Activated B cell treated with CpG ODN at 0.5 μM for 24 hours (primary cell): Measurements from ENCODE around the gene BCKDK. TPM values are rescaled to one million over a fixed set of nuclear protein-coding genes. Genes with fewer than 3 reads are reported as not detected.
"Not testable (repeated sequence)": the region's sequence is repeated elsewhere in the genome, so short reads cannot be mapped to it uniquely, and the experiment has no call there.

Source experiments
- ATAC-seq: fragments of 200-7000 bp; cut with Tn5 transposase; one replicate; pipeline ENCODE4 v1.10.0; 2021; ENCODE audit warnings: low read depth, mild to moderate bottlenecking, moderate library complexity
- CTCF ChIA-PET: fragments of 350-600 bp; sonication (Branson Sonifier 250); formaldehyde crosslinking; loops from one replicate; lab custom pipeline; 2021; ENCODE audit warnings: antibody characterized with exemption; lab: Charles Lee
- POLR2A ChIA-PET: fragments of 350-600 bp; sonication (Branson Sonifier 250); formaldehyde crosslinking; loops from one replicate; lab custom pipeline; 2021; ENCODE audit warnings: antibody characterized with exemption; lab: Charles Lee
- DNase-seq: peaks from one replicate; pipeline ENCODE4 v3.0.0; 2022
- H3K27ac Mint-ChIP-seq: one replicate; pipeline ENCODE4 v1.8.0; 2020; ENCODE audit warnings: mixed read lengths
- H3K27me3 Mint-ChIP-seq: one replicate; pipeline ENCODE4 v1.8.0; 2021; ENCODE audit warnings: mixed read lengths
- H3K36me3 Mint-ChIP-seq: one replicate; pipeline ENCODE4 v1.8.0; 2021; ENCODE audit warnings: low read depth, mixed read lengths
- H3K4me1 Mint-ChIP-seq: one replicate; pipeline ENCODE4 v1.8.0; 2021; ENCODE audit warnings: mixed read lengths
- H3K4me3 Mint-ChIP-seq: one replicate; pipeline ENCODE4 v1.8.0; 2020; ENCODE audit warnings: mild to moderate bottlenecking, mixed read lengths
- H3K9me3 Mint-ChIP-seq: one replicate; pipeline ENCODE4 v1.8.0; 2020; ENCODE audit warnings: mixed read lengths
- CTCF ChIP-seq: fragments of 200-600 bp; IDR thresholded peaks from one replicate; pipeline ENCODE4 v1.8.0; 2022; ENCODE audit warnings: antibody characterized with exemption, mild to moderate bottlenecking
- intact Hi-C: fragments of 100-400 bp; cut with micrococcal nuclease; formaldehyde crosslinking; loops from one replicate; pipeline ENCODE4 v1.15.1; 2024
- total RNA-seq: library from RNA; stranded (reverse); gene quantifications from 2 replicates; pipeline ENCODE4 v1.2.3, GENCODE V29; 2022

BCKDK gene
- total RNA-seq, 1 donor from 2014 or later: 27.3 TPM

GRCh38 chr16:31149894-31150890 lies 42.0 kb downstream of the BCKDK start, which contains the start of gene PRSS36:
Gene PRSS36, minus strand, starts transcription at chr16:31150066. Its CDS starts 31 bp downstream, at chr16:31150035.
- Mint-ChIP-seq H3K27me3 (peaks cover 12% of the 10 kb centered on the region), H3K4me3 (no peak within 1 kb of the TSS), H3K27ac (no peak within 1 kb of the TSS), H3K9me3 (no peaks in the 10 kb centered on the region), H3K4me1 (no peaks in the 10 kb centered on the region), H3K36me3 (no peaks in the 10 kb centered on the region)
- DNase-seq: no peak
- ATAC-seq: no peak
- TF ChIP-seq CTCF: no peak
- CTCF ChIA-PET: no interaction called here
- intact Hi-C loops: no loop called here
- POLR2A ChIA-PET: interaction anchor here (0.6 to 0.9 kb wide), 2 partner anchors 17 to 33 kb away, joined by 3 read pairs; partner anchors contain the start of gene KAT8

- intact Hi-C loops, H3K4me1 Mint-ChIP-seq, ATAC-seq, H3K4me3 Mint-ChIP-seq, H3K27ac Mint-ChIP-seq, DNase-seq, CTCF ChIA-PET, H3K36me3 Mint-ChIP-seq, H3K9me3 Mint-ChIP-seq, POLR2A ChIA-PET: not testable (repeated sequence)
- H3K27me3 Mint-ChIP-seq: peaks cover 11% of the 10 kb centered on the region
These were observed 42.8 kb downstream of the BCKDK start for GRCh38 chr16:31150976-31151375.

GRCh38 chr16:31157136-31157535 lies 49.0 kb downstream of the BCKDK start:
- Mint-ChIP-seq H3K4me3 (no peak overlapping the region), H3K36me3 (no peaks in the 10 kb centered on the region), H3K27me3 (peaks cover 2% of the 10 kb centered on the region), H3K9me3 (no peaks in the 10 kb centered on the region), H3K4me1 (peaks cover 8% of the 10 kb centered on the region), H3K27ac (no peak overlapping the region)
- DNase-seq (no peak), ATAC-seq (no peak)
- CTCF ChIA-PET: interaction anchor here (1.3 to 3.1 kb wide), 2 partner anchors 15 to 49 kb away, joined by 5 to 11 read pairs; partner anchors contain the start of gene BCKDK
- intact Hi-C loops: no loop called here
- POLR2A ChIA-PET: interaction anchor here (0.6 to 2.6 kb wide), 4 partner anchors 20 to 158 kb away, joined by 3 to 13 read pairs (median 6); partner anchors contain the start of genes FUS and KAT8
- TF ChIP-seq CTCF: no peak

Other genes with a start within 250 kb of the BCKDK start
- 32.2 and 35.7 TPM in 2 replicates for gene BCL7C, start 214.3 kb upstream of the BCKDK start, total RNA-seq
- 0.56 and 0.62 TPM in 2 replicates for gene CTF1, start 211.8 kb upstream of the BCKDK start, total RNA-seq
- 20.3 and 24.2 TPM in 2 replicates for gene FBXL19, start 184.8 kb upstream of the BCKDK start, total RNA-seq
- gene ORAI3, start 159.3 kb upstream of the BCKDK start, total RNA-seq: 25.1 and 30.6 TPM in 2 replicates
- gene SETD1A, start 150.6 kb upstream of the BCKDK start, total RNA-seq: 29.6 and 32.8 TPM in 2 replicates
- 1.3 and 1.6 TPM in 2 replicates for gene HSD3B7, start 123.2 kb upstream of the BCKDK start, total RNA-seq
- gene STX1B, start 97.7 kb upstream of the BCKDK start, total RNA-seq: 1.2 and 1.6 TPM in 2 replicates
- 106 and 107 TPM in 2 replicates for gene STX4, start 74.8 kb upstream of the BCKDK start, total RNA-seq
- gene ZNF668, start 34.1 kb upstream of the BCKDK start, total RNA-seq: 8.3 and 10.1 TPM in 2 replicates
- 32.4 and 32.5 TPM in 2 replicates for gene ZNF646, start 34.0 kb upstream of the BCKDK start, total RNA-seq
- gene PRSS53, start 19.4 kb upstream of the BCKDK start, total RNA-seq: 5.1 and 5.5 TPM in 2 replicates
- gene VKORC1, start 13.6 kb upstream of the BCKDK start, total RNA-seq: 38.7 and 41.9 TPM in 2 replicates
- 82.1 and 93.7 TPM in 2 replicates for gene KAT8, start 9.3 kb downstream of the BCKDK start, total RNA-seq
- gene PRSS8, start 27.3 kb downstream of the BCKDK start, total RNA-seq: not detected in 2 replicates
- 0.56 and 0.60 TPM in 2 replicates for gene PRSS36, start 41.7 kb downstream of the BCKDK start, total RNA-seq
- gene FUS, start 71.8 kb downstream of the BCKDK start, total RNA-seq: 681 and 752 TPM in 2 replicates
- 21.7 and 27.8 TPM in 2 replicates for gene PYCARD, start 94.4 kb downstream of the BCKDK start, total RNA-seq
- gene TRIM72, start 105.7 kb downstream of the BCKDK start, total RNA-seq: 0.16 TPM in 1 of 2 replicates, not detected in the other
- gene PYDC1, start 108.7 kb downstream of the BCKDK start, total RNA-seq: 0.27 TPM in 1 of 2 replicates, not detected in the other
- 40.6 and 44.6 TPM in 2 replicates for gene ITGAM, start 151.6 kb downstream of the BCKDK start, total RNA-seq
- 81.9 and 100 TPM in 2 replicates for gene ITGAX, start 246.8 kb downstream of the BCKDK start, total RNA-seq